A549 (cell line): ENCODE measurements around the gene PPP2R5E. TPM values are rescaled to one million over a fixed set of nuclear protein-coding genes. Genes with fewer than 3 reads are reported as not detected.
A peak's percentile ranks its signal among the peaks of the same experiment; 100 is the strongest.
"Not testable (repeated sequence)": the region's sequence is repeated elsewhere in the genome, so short reads cannot be mapped to it uniquely, and the experiment has no call there.

ENCODE experiments used
- ATAC-seq, 2 experiments: fragments of 200-7000 bp in 1 of 2; fragments of >200 bp in 1 of 2; cut with Nextera tagmentation in 1 of 2; cut with Tn5 transposase in 1 of 2; 3 replicates each; pipeline versions ENCODE4 v1.8.0 to v1.9.1; 2018 to 2020; ENCODE audit warnings: mild to moderate bottlenecking in 1 of 2, moderate library complexity in 1 of 2
- CTCF ChIA-PET: fragments of 300-600 bp; sonication (Branson Sonifier 250); formaldehyde crosslinking; extraction: SDS; loops from one replicate; lab custom pipeline; 2021; ENCODE audit warnings: antibody characterized with exemption, inconsistent platforms; lab: Yijun Ruan, JAX
- POLR2A ChIA-PET: fragments of 350-600 bp; formaldehyde crosslinking; extraction: SDS; loops from one replicate; lab custom pipeline; 2021; ENCODE audit warnings: antibody characterized with exemption, inconsistent platforms; lab: Yijun Ruan, JAX
- DNase-seq, 2 experiments: peaks; one replicate each; pipeline versions ENCODE4 v3.0.0 to v3.0.0-alpha.2; 2011 to 2016; ENCODE audit warnings: low read depth in 1 of 2, low spot score in 1 of 2
- FAIRE-seq: peaks from 2 replicates; lab custom pipeline; 2011; peaks lifted over from hg19 to GRCh38; lab: Jason Lieb, UNC
- H3K27ac ChIP-seq, 2 experiments: fragments of >200 bp; sonication (Bioruptor Twin); formaldehyde crosslinking; 3 replicates each; pipeline ENCODE4 v1.5.1; 2016 to 2017
- H3K4me1 ChIP-seq: fragments of >200 bp; sonication (Bioruptor Twin); formaldehyde crosslinking; 3 replicates; pipeline ENCODE4 v1.6.1; 2016
- H3K4me2 ChIP-seq: fragments of >200 bp; sonication (Bioruptor Twin); formaldehyde crosslinking; 3 replicates; pipeline ENCODE4 v1.6.1; 2016
- H3K4me3 ChIP-seq: fragments of >200 bp; sonication (Bioruptor Twin); formaldehyde crosslinking; 3 replicates; pipeline ENCODE4 v1.5.1; 2016
- H3K9me3 ChIP-seq: fragments of >200 bp; sonication (Bioruptor Twin); formaldehyde crosslinking; 3 replicates; pipeline ENCODE4 v1.6.1; 2016
- BCL3 ChIP-seq: fragments of >200 bp; sonication (Bioruptor Twin); formaldehyde crosslinking; IDR thresholded peaks from 3 replicates; pipeline ENCODE4 v1.6.1; 2016
- BHLHE40 ChIP-seq: IDR thresholded peaks from 2 replicates; pipeline ENCODE4 v1.6.1; 2012; ENCODE audit warnings: low read depth, low read length, inconsistent platforms
- CBX8 ChIP-seq: fragments of 200-600 bp; sonication (generic); IDR thresholded peaks from 2 replicates; pipeline ENCODE4 v1.6.1; 2016
- CEBPB ChIP-seq, 2 experiments: fragments of >200 bp in 1 of 2; sonication (Bioruptor Twin) in 1 of 2; formaldehyde crosslinking in 1 of 2; IDR thresholded peaks; 2 replicates each; pipeline ENCODE4 v1.6.1; 2012 to 2016
- E2F6 ChIP-seq: IDR thresholded peaks from 2 replicates; pipeline ENCODE4 v1.6.1; 2012; ENCODE audit warnings: low read depth, borderline replicate concordance
- EHMT2 ChIP-seq: fragments of 200-600 bp; sonication (generic); IDR thresholded peaks from 2 replicates; pipeline ENCODE4 v1.6.1; 2016; ENCODE audit warnings: antibody characterized with exemption, low read depth, mild to moderate bottlenecking, moderate library complexity
- HES2 ChIP-seq: fragments of >200 bp; sonication (Bioruptor Twin); formaldehyde crosslinking; IDR thresholded peaks from 2 replicates; pipeline ENCODE4 v1.6.1; 2016
- HEYL ChIP-seq: fragments of 250-450 bp; sonication (Bioruptor Pico); IDR thresholded peaks from 2 replicates; pipeline ENCODE4 v1.8.0; 2021; ENCODE audit warnings: mild to moderate bottlenecking, moderate library complexity
- HOXA7 ChIP-seq: fragments of 250-450 bp; sonication (Bioruptor Pico); IDR thresholded peaks from 2 replicates; pipeline ENCODE4 v1.5.0; 2020; ENCODE audit warnings: mild to moderate bottlenecking, moderate library complexity
- HOXB13 ChIP-seq: fragments of 250-450 bp; sonication (Bioruptor Pico); IDR thresholded peaks from 2 replicates; pipeline ENCODE4 v1.5.0; 2020; ENCODE audit warnings: low read depth, mild to moderate bottlenecking, moderate library complexity
- KDM1A ChIP-seq: fragments of 200-600 bp; sonication (generic); IDR thresholded peaks from 2 replicates; pipeline ENCODE4 v1.6.1; 2016; ENCODE audit warnings: low read depth, mild to moderate bottlenecking
- KDM5A ChIP-seq: fragments of 200-600 bp; sonication (generic); IDR thresholded peaks from 2 replicates; pipeline ENCODE4 v1.6.1; 2016; ENCODE audit warnings: antibody characterized with exemption, mild to moderate bottlenecking
- MAFK ChIP-seq: fragments of 450-650 bp; IDR thresholded peaks from 2 replicates; pipeline ENCODE4 v1.6.1; 2014; ENCODE audit not compliant: partially characterized antibody
- RCOR1 ChIP-seq: fragments of 150-350 bp; IDR thresholded peaks from 2 replicates; pipeline ENCODE4 v1.6.1; 2014; ENCODE audit warnings: antibody characterized with exemption, low read length, low read depth
- RNF2 ChIP-seq: fragments of 200-600 bp; sonication (generic); IDR thresholded peaks from 2 replicates; pipeline ENCODE4 v1.6.1; 2016; ENCODE audit warnings: low read depth, mild to moderate bottlenecking, antibody characterized with exemption, moderate library complexity, borderline replicate concordance
- TFCP2L1 ChIP-seq: fragments of 250-450 bp; sonication (Bioruptor Pico); IDR thresholded peaks from 2 replicates; pipeline ENCODE4 v1.5.0; 2021; ENCODE audit warnings: mild to moderate bottlenecking
- ZSCAN20 ChIP-seq: fragments of 250-450 bp; sonication (Bioruptor Pico); IDR thresholded peaks from 2 replicates; pipeline ENCODE4 v1.8.0; 2022; ENCODE audit warnings: mild to moderate bottlenecking, moderate library complexity
- WGBS: methylation state at CpG from one replicate; pipeline ENCODE4 v1.1.6; 2017; ENCODE audit errors: missing lambda C conversion rate; 5-methylcytosine and 5-hydroxymethylcytosine counted together
- polyA plus RNA-seq, 4 experiments: library from polyadenylated mRNA; depleted of rRNA in 3 of 4; stranded (reverse); fragments of >200 nt; fragmentation: RNase III in 1 of 4; extraction: RNeasy Plus Mini Kit Qiagen cat#74134 plus additional on column Dnase treatment in 1 of 4; gene quantifications; 2 replicates in 3 of 4; 3 replicates in 1 of 4; pipeline ENCODE4 v1.2.3, GENCODE V29; 2011 to 2017

PPP2R5E gene
- polyA plus RNA-seq, 2 of the 4 experiments (the other 2 are of a cell fraction): 21.4 to 23.2 TPM

- TF ChIP-seq E2F6: no peak
These were observed 19.3 kb downstream of the PPP2R5E start (continued) for GRCh38 chr14:63523735-63524426.

- WGBS: 98% methylated on average over 23 of the region's 41 CpGs
- H3K4me3 ChIP-seq, POLR2A ChIA-PET, FAIRE-seq, H3K9me3 ChIP-seq, DNase-seq, H3K4me1 ChIP-seq, ATAC-seq, H3K4me2 ChIP-seq, H3K27ac ChIP-seq, CTCF ChIA-PET: not testable (repeated sequence)
These were observed 20.7 kb downstream of the PPP2R5E start for GRCh38 chr14:63522511-63522910.

GRCh38 chr14:63517354-63517753 lies 25.8 kb downstream of the PPP2R5E start:
- ChIA-PET CTCF (no interaction called here), POLR2A (no interaction called here)
- TF ChIP-seq CBX8 (no peak), E2F6 (no peak), CEBPB (IDR thresholded peaks at IDR 0.05) (no peak), BHLHE40 (no peak), HES2 (no peak), EHMT2 (no peak), ZSCAN20 (CRISPR knock-in tag) (no peak), KDM1A (no peak), TFCP2L1 (no peak), BCL3 (no peak), HEYL (CRISPR knock-in tag) (no peak)
- TF ChIP-seq, all 56 proteins: peak for 0

GRCh38 chr14:63515240-63515639 lies 27.9 kb downstream of the PPP2R5E start:
- no peak for TF ChIP-seq CBX8
- TF ChIP-seq RNF2: no peak
- peak; percentile 60 for TF ChIP-seq MAFK
- TF ChIP-seq HOXB13: no peak
- no peak for TF ChIP-seq RCOR1
- no peak for TF ChIP-seq HOXA7 (CRISPR knock-in tag)
- TF ChIP-seq KDM5A: no peak
- 85% methylated on average over 4 of the region's 4 CpGs for WGBS
- POLR2A ChIA-PET: no interaction called here
- Histone ChIP-seq H3K27ac (no peak overlapping the region), H3K4me2 (no peak overlapping the region), H3K4me1 (peaks cover 23% of the 10 kb centered on the region; the same call in 2 of the 3 replicates), H3K9me3 (no peaks in the 10 kb centered on the region), H3K4me3 (no peak overlapping the region)
- no peak for DNase-seq
- CTCF ChIA-PET: no interaction called here
- FAIRE-seq: no peak
- ATAC-seq: no peak

More at GRCh38 chr14:63517354-63517753, 25.8 kb downstream of the PPP2R5E start:
- DNase-seq (no peak), ATAC-seq (no peak), FAIRE-seq (no peak)
- Histone ChIP-seq H3K4me1 (peaks cover 23% of the 10 kb centered on the region; the same call in 2 of the 3 replicates), H3K9me3 (no peaks in the 10 kb centered on the region), H3K27ac (no peak overlapping the region), H3K4me2 (no peak overlapping the region), H3K4me3 (no peak overlapping the region)
- 91% methylated on average over 2 of the region's 2 CpGs for WGBS
